Measurements from ENCODE around the gene TCF25.

DNA sequence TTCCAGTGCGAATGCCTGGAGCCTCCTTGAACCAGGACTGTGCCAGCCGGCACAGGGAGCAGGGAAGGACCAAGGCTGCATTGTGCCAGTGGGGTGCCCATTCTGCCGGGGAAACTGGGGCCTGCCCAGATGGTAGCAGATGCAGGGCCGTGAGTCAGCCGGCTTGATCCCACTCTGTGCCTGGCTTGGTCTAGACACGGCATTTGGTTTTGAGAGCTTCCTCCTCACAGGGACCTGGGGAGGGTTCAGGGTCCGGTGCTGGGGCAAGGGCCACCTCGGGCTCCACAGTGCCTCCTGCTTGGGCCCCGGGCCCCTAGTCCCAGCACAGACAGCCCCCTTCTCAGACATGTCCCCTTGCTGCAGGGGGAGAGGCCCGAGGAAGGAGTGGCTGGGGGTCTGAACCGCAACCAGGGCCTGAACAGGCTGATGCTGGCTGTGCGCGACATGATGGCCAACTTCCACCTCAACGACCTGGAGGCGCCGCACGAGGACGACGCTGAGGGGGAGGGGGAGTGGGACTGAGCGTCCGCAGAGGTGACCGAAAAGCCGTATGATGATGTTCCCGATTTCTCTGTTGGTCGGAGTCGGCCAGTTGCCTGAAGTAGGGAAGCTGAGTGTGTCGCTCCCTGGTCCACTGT, 37.4 kb downstream of the TCF25 start:
- no peak for TF ChIP-seq POLR2A (IDR thresholded peaks at IDR 0.05)
- TF ChIP-seq, protein P1, sequence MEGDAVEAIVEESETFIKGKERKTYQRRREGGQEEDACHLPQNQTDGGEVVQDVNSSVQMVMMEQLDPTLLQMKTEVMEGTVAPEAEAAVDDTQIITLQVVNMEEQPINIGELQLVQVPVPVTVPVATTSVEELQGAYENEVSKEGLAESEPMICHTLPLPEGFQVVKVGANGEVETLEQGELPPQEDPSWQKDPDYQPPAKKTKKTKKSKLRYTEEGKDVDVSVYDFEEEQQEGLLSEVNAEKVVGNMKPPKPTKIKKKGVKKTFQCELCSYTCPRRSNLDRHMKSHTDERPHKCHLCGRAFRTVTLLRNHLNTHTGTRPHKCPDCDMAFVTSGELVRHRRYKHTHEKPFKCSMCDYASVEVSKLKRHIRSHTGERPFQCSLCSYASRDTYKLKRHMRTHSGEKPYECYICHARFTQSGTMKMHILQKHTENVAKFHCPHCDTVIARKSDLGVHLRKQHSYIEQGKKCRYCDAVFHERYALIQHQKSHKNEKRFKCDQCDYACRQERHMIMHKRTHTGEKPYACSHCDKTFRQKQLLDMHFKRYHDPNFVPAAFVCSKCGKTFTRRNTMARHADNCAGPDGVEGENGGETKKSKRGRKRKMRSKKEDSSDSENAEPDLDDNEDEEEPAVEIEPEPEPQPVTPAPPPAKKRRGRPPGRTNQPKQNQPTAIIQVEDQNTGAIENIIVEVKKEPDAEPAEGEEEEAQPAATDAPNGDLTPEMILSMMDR (IDR thresholded peaks at IDR 0.05 in 4 of 5, conservative IDR thresholded peaks at IDR 0.05 in 1 of 5), result no peak

Measured in gastrocnemius medialis (tissue), 4 donors.